Breast epithelium (tissue), 3 donors: ENCODE results near the gene FBXL19.

Source experiments
- POLR2A ChIP-seq: fragments of 450-650 bp; IDR thresholded peaks from one replicate; pipeline ENCODE4 v1.6.1; 2016; ENCODE audit warnings: antibody characterized with exemption, mild to moderate bottlenecking, moderate library complexity
- POLR2AphosphoS5 ChIP-seq, 3 donors: sonication (generic); formaldehyde crosslinking; IDR thresholded peaks; one replicate each; pipeline ENCODE4 v1.6.1; 2017; ENCODE audit warnings: antibody characterized with exemption in 3 of 3
- TF ChIP-seq, protein P1 (sequence below), 3 donors: fragments of 450-650 bp; IDR thresholded peaks; one replicate each; pipeline ENCODE4 v1.5.1; 2016 to 2017; ENCODE audit warnings: antibody characterized with exemption in 3 of 3, mild to moderate bottlenecking in 3 of 3, moderate library complexity in 3 of 3

DNA sequence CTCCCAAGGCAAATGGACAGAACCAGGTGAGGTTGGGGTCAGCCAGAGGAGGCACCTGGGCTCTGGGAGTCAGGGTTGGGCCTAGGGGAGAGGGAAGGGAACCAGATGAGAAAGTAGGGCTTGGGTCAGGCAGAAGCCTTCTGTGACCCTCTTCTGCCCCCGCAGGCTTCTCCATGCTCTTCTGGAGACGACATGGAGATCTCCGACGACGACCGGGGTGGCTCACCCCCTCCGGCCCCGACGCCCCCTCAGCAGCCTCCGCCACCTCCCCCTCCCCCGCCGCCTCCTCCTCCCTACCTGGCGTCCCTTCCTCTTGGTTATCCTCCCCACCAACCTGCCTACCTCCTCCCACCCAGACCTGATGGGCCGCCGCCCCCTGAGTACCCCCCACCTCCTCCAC, 42.1 kb downstream of the FBXL19 start:
- TF ChIP-seq, protein P1, sequence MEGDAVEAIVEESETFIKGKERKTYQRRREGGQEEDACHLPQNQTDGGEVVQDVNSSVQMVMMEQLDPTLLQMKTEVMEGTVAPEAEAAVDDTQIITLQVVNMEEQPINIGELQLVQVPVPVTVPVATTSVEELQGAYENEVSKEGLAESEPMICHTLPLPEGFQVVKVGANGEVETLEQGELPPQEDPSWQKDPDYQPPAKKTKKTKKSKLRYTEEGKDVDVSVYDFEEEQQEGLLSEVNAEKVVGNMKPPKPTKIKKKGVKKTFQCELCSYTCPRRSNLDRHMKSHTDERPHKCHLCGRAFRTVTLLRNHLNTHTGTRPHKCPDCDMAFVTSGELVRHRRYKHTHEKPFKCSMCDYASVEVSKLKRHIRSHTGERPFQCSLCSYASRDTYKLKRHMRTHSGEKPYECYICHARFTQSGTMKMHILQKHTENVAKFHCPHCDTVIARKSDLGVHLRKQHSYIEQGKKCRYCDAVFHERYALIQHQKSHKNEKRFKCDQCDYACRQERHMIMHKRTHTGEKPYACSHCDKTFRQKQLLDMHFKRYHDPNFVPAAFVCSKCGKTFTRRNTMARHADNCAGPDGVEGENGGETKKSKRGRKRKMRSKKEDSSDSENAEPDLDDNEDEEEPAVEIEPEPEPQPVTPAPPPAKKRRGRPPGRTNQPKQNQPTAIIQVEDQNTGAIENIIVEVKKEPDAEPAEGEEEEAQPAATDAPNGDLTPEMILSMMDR (IDR thresholded peaks at IDR 0.05): no peak
- no peak for TF ChIP-seq POLR2A
- TF ChIP-seq POLR2AphosphoS5 (IDR thresholded peaks at IDR 0.05): no peak
